ENCODE results near the gene MED31. TPM values are rescaled to one million over a fixed set of nuclear protein-coding genes. Genes with fewer than 3 reads are reported as not detected.
A peak's percentile ranks its signal among the peaks of the same experiment; 100 is the strongest.

Gene MED31
- total RNA-seq, 1 donor: 5.4 TPM

DNA sequence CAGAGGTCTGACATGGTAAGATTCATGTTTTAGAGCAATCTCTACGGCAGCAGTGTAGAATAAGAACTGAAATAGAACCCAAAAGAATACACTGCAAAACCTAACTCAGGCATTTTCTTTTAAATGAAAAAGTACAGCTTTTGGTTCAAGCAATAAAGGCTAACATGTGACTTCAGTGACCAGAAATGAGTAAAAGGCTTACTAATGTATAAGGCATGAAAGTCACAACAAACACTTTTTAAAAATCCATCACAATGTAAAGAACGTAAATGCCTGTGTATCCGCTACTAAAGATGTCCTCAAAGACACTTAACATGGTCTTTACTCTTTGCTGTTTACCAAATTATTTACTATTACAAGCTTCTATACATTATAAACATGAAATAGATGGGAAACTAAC lies 27.5 kb downstream of the MED31 start:
- Histone ChIP-seq H4K20me1 (ENCODE audit: insufficient read depth, low read length) (no peaks in the 10 kb centered on the region), H3K79me2 (ENCODE audit: insufficient read depth, low read length) (peaks cover 15% of the 10 kb centered on the region), H3K4me3 (ENCODE audit: insufficient read depth, low read length) (no peak overlapping the region), H3K27ac (ENCODE audit: low read depth, low read length) (peak overlapping the region; percentile 52), H2AFZ (ENCODE audit: low read length) (no peak overlapping the region), H3K4me1 (ENCODE audit: insufficient read depth, low read length) (peaks cover 21% of the 10 kb centered on the region), H3K9me3 (ENCODE audit: low read depth, low read length) (no peaks in the 10 kb centered on the region), H3K36me3 (ENCODE audit: insufficient read depth, low read length) (peaks cover 43% of the 10 kb centered on the region), H3K4me2 (ENCODE audit: insufficient read depth, low read length) (peak overlapping the region; percentile 39), H3K27me3 (ENCODE audit: insufficient read depth, low read length) (no peaks in the 10 kb centered on the region)
- no peak for TF ChIP-seq CTCF (IDR thresholded peaks at IDR 0.05; ENCODE audit: extremely low read depth, low read depth, low read length)
- no peak for DNase-seq (ENCODE audit: insufficient read length, low spot score, missing footprints)

GRCh38 chr17:6611231-6611630 lies 40.2 kb downstream of the MED31 start:
- no peak for TF ChIP-seq CTCF (IDR thresholded peaks at IDR 0.05; ENCODE audit: extremely low read depth, low read depth, low read length)
- peaks cover 56% of the 10 kb centered on the region for H3K36me3 ChIP-seq (ENCODE audit: insufficient read depth, low read length)

GRCh38 chr17:6610011-6610410 lies 41.4 kb downstream of the MED31 start:
- Histone ChIP-seq H3K4me1 (ENCODE audit: insufficient read depth, low read length) (peaks cover 2% of the 10 kb centered on the region), H3K27ac (ENCODE audit: low read depth, low read length) (no peak overlapping the region), H3K9me3 (ENCODE audit: low read depth, low read length) (no peaks in the 10 kb centered on the region), H3K4me3 (ENCODE audit: insufficient read depth, low read length) (no peak overlapping the region), H3K79me2 (ENCODE audit: insufficient read depth, low read length) (peaks cover 8% of the 10 kb centered on the region), H3K36me3 (ENCODE audit: insufficient read depth, low read length) (peaks cover 61% of the 10 kb centered on the region), H3K4me2 (ENCODE audit: insufficient read depth, low read length) (no peak overlapping the region), H2AFZ (ENCODE audit: low read length) (no peak overlapping the region), H3K27me3 (ENCODE audit: insufficient read depth, low read length) (no peaks in the 10 kb centered on the region), H4K20me1 (ENCODE audit: insufficient read depth, low read length) (no peaks in the 10 kb centered on the region)
- DNase-seq (ENCODE audit: insufficient read length, low spot score, missing footprints): no peak
- TF ChIP-seq CTCF (IDR thresholded peaks at IDR 0.05; ENCODE audit: extremely low read depth, low read depth, low read length): no peak

More at GRCh38 chr17:6611231-6611630, 40.2 kb downstream of the MED31 start:
- no peak overlapping the region for H3K4me3 ChIP-seq (ENCODE audit: insufficient read depth, low read length)
- H2AFZ ChIP-seq (ENCODE audit: low read length): no peak overlapping the region
- H3K4me2 ChIP-seq (ENCODE audit: insufficient read depth, low read length): no peak overlapping the region
- H3K79me2 ChIP-seq (ENCODE audit: insufficient read depth, low read length): peaks cover 8% of the 10 kb centered on the region
- no peaks in the 10 kb centered on the region for H4K20me1 ChIP-seq (ENCODE audit: insufficient read depth, low read length)
- peaks cover 2% of the 10 kb centered on the region for H3K4me1 ChIP-seq (ENCODE audit: insufficient read depth, low read length)
- no peak overlapping the region for H3K27ac ChIP-seq (ENCODE audit: low read depth, low read length)
- no peaks in the 10 kb centered on the region for H3K27me3 ChIP-seq (ENCODE audit: insufficient read depth, low read length)
- H3K9me3 ChIP-seq (ENCODE audit: low read depth, low read length): no peaks in the 10 kb centered on the region
- DNase-seq (ENCODE audit: insufficient read length, low spot score, missing footprints): no peak

DNA sequence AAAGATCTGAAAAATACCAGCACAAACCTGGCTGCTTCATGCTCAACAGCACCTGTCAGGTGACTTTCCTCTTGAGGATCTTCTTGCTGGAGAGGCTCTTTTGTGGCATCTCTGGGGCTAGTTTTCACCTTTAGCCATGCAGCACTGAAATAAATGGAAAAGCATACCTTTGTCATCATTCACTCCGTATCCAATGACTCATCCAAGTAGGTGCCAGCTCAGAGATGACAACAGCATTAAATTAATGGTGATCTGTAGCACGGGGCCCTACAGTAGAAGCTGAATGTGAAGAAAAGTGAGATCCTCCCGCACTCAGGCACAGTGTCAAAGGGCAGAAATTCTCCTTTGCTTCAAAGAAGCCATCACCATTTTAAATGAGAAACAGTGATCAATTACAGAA lies 43.1 kb downstream of the MED31 start:
- Histone ChIP-seq H2AFZ (ENCODE audit: low read length) (no peak overlapping the region), H3K27ac (ENCODE audit: low read depth, low read length) (peak overlapping the region; percentile 5), H3K4me2 (ENCODE audit: insufficient read depth, low read length) (no peak overlapping the region), H3K9me3 (ENCODE audit: low read depth, low read length) (no peaks in the 10 kb centered on the region), H4K20me1 (ENCODE audit: insufficient read depth, low read length) (peaks cover 4% of the 10 kb centered on the region), H3K27me3 (ENCODE audit: insufficient read depth, low read length) (no peaks in the 10 kb centered on the region), H3K79me2 (ENCODE audit: insufficient read depth, low read length) (peaks cover 2% of the 10 kb centered on the region), H3K4me1 (ENCODE audit: insufficient read depth, low read length) (peaks cover 2% of the 10 kb centered on the region), H3K36me3 (ENCODE audit: insufficient read depth, low read length) (peaks cover 73% of the 10 kb centered on the region), H3K4me3 (ENCODE audit: insufficient read depth, low read length) (no peak overlapping the region)
- no peak for TF ChIP-seq CTCF (IDR thresholded peaks at IDR 0.05; ENCODE audit: extremely low read depth, low read depth, low read length)
- no peak for DNase-seq (ENCODE audit: insufficient read length, low spot score, missing footprints)

All from osteoblast (primary cell).